Adrenal gland (tissue), 5 donors: ENCODE data around the gene EIF4G3.

Experiments
- CTCF ChIP-seq, 6 experiments: fragments of 450-650 bp in 4 of 6; fragments of 200-600 bp in 2 of 6; sonication (generic) in 1 of 6; IDR thresholded peaks; 1 replicate in 5 of 6; 2 replicates in 1 of 6; pipeline versions ENCODE4 v1.5.1 to v1.8.0; 2016 to 2021; ENCODE audit warnings: antibody characterized with exemption in 6 of 6, mild to moderate bottlenecking in 2 of 6, moderate library complexity in 1 of 6
- POLR2A ChIP-seq, 2 donors: fragments of 450-650 bp; IDR thresholded peaks; one replicate each; pipeline ENCODE4 v1.6.1; 2017; ENCODE audit warnings: antibody characterized with exemption in 2 of 2, mild to moderate bottlenecking in 2 of 2, moderate library complexity in 1 of 2
- donor health status: DM: no; HTN: no; CAD: no.

- TF ChIP-seq CTCF (IDR thresholded peaks at IDR 0.05) (no peak), POLR2A (IDR thresholded peaks at IDR 0.05) (no peak)
Measured at GRCh38 chr1:21082073-21082472, 94.6 kb downstream of the EIF4G3 start.
